HEK293 (cell line): Measurements from ENCODE around the gene SEMA7A.
A peak's percentile ranks its signal among the peaks of the same experiment; 100 is the strongest.

Experiments used
- AEBP2 ChIP-seq: fragments of 450-650 bp; formaldehyde crosslinking; IDR thresholded peaks from 2 replicates; pipeline ENCODE4 v1.5.1; 2016; ENCODE audit warnings: missing biosample characterization, missing genetic modification characterization, borderline replicate concordance
- ATF2 ChIP-seq: fragments of 450-650 bp; formaldehyde crosslinking; IDR thresholded peaks from 2 replicates; pipeline ENCODE4 v1.5.1; 2016; ENCODE audit warnings: missing biosample characterization, missing genetic modification characterization, low read depth
- GLI2 ChIP-seq: fragments of 450-650 bp; formaldehyde crosslinking; IDR thresholded peaks from 2 replicates; pipeline ENCODE4; 2017; ENCODE audit warnings: missing biosample characterization, missing genetic modification characterization, low read depth, borderline replicate concordance
- KLF16 ChIP-seq: fragments of 450-650 bp; formaldehyde crosslinking; IDR thresholded peaks from 2 replicates; pipeline ENCODE4 v1.5.1; 2017; ENCODE audit warnings: missing biosample characterization, missing genetic modification characterization
- KLF7 ChIP-seq: fragments of 450-650 bp; formaldehyde crosslinking; IDR thresholded peaks from 2 replicates; pipeline ENCODE4 v1.5.1; 2016; ENCODE audit warnings: missing biosample characterization, missing genetic modification characterization, borderline replicate concordance
- MEIS1 ChIP-seq: sonication (generic); formaldehyde crosslinking; IDR thresholded peaks from 2 replicates; pipeline ENCODE4 v1.8.1; 2022; ENCODE audit warnings: missing genetic modification reagents, mild to moderate bottlenecking, borderline replicate concordance
- SP3 ChIP-seq: fragments of 450-650 bp; formaldehyde crosslinking; IDR thresholded peaks from 2 replicates; pipeline ENCODE4 v1.5.1; 2016; ENCODE audit warnings: missing biosample characterization, missing genetic modification characterization
- TSHZ1 ChIP-seq: fragments of 450-650 bp; formaldehyde crosslinking; IDR thresholded peaks from 2 replicates; pipeline ENCODE4 v1.5.1; 2016; ENCODE audit warnings: missing biosample characterization, missing genetic modification characterization, borderline replicate concordance
- ZEB2 ChIP-seq: fragments of 450-650 bp; formaldehyde crosslinking; IDR thresholded peaks from 2 replicates; pipeline ENCODE4 v1.5.1; 2016; ENCODE audit warnings: missing biosample characterization, missing genetic modification characterization
- ZNF10 ChIP-seq: fragments of 450-650 bp; formaldehyde crosslinking; IDR thresholded peaks from 2 replicates; pipeline ENCODE4 v1.5.1; 2017; ENCODE audit warnings: missing biosample characterization, missing genetic modification characterization
- ZNF114 ChIP-seq: fragments of 450-650 bp; formaldehyde crosslinking; IDR thresholded peaks from 2 replicates; pipeline ENCODE4 v1.5.0; 2017; ENCODE audit warnings: missing biosample characterization, missing genetic modification characterization
- ZNF121 ChIP-seq: fragments of 450-650 bp; formaldehyde crosslinking; IDR thresholded peaks from 2 replicates; pipeline ENCODE4 v1.5.1; 2016; ENCODE audit warnings: missing biosample characterization, missing genetic modification characterization
- ZNF132 ChIP-seq: fragments of 450-650 bp; formaldehyde crosslinking; IDR thresholded peaks from 2 replicates; pipeline ENCODE4 v1.5.1; 2017; ENCODE audit warnings: missing biosample characterization, missing genetic modification characterization, borderline replicate concordance
- ZNF2 ChIP-seq: fragments of 450-650 bp; formaldehyde crosslinking; IDR thresholded peaks from 2 replicates; pipeline ENCODE4 v1.5.1; 2016; ENCODE audit warnings: missing biosample characterization, missing genetic modification characterization
- ZNF221 ChIP-seq: fragments of 450-650 bp; formaldehyde crosslinking; IDR thresholded peaks from 2 replicates; pipeline ENCODE4 v1.5.1; 2017; ENCODE audit warnings: missing biosample characterization, missing genetic modification characterization, borderline replicate concordance
- ZNF266 ChIP-seq: fragments of 450-650 bp; formaldehyde crosslinking; IDR thresholded peaks from 2 replicates; pipeline ENCODE4 v1.5.1; 2016; ENCODE audit warnings: missing biosample characterization, missing genetic modification characterization, low read depth
- ZNF280C ChIP-seq: fragments of 450-650 bp; formaldehyde crosslinking; IDR thresholded peaks from 2 replicates; pipeline ENCODE4 v1.5.1; 2016; ENCODE audit warnings: missing biosample characterization, missing genetic modification characterization
- ZNF292 ChIP-seq: fragments of 450-650 bp; formaldehyde crosslinking; IDR thresholded peaks from 2 replicates; pipeline ENCODE4 v1.5.1; 2016; ENCODE audit warnings: low read depth, missing biosample characterization, missing genetic modification characterization, borderline replicate concordance
- ZNF37A ChIP-seq: fragments of 450-650 bp; IDR thresholded peaks from 2 replicates; pipeline ENCODE4 v1.5.1; 2018; ENCODE audit warnings: missing biosample characterization, missing genetic modification characterization
- ZNF423 ChIP-seq: fragments of 450-650 bp; formaldehyde crosslinking; IDR thresholded peaks from 2 replicates; pipeline ENCODE4 v1.5.1; 2016; ENCODE audit warnings: missing biosample characterization, missing genetic modification characterization
- ZNF521 ChIP-seq: fragments of 450-650 bp; formaldehyde crosslinking; IDR thresholded peaks from 2 replicates; pipeline ENCODE4 v1.5.1; 2017; ENCODE audit warnings: missing biosample characterization, mild to moderate bottlenecking, missing genetic modification characterization
- ZNF585B ChIP-seq: fragments of 450-650 bp; formaldehyde crosslinking; IDR thresholded peaks from 2 replicates; pipeline ENCODE4 v1.5.1; 2016; ENCODE audit warnings: missing biosample characterization, missing genetic modification characterization
- ZNF600 ChIP-seq: fragments of 450-650 bp; formaldehyde crosslinking; IDR thresholded peaks from 2 replicates; pipeline ENCODE4 v1.5.1; 2016; ENCODE audit warnings: missing biosample characterization, missing genetic modification characterization
- ZNF777 ChIP-seq: fragments of 450-650 bp; formaldehyde crosslinking; IDR thresholded peaks from 2 replicates; pipeline ENCODE4 v1.5.1; 2017; ENCODE audit warnings: missing biosample characterization, missing genetic modification characterization, borderline replicate concordance
- TF ChIP-seq, protein P1 (sequence below): fragments of 450-650 bp; formaldehyde crosslinking; IDR thresholded peaks from 2 replicates; pipeline ENCODE4 v1.5.1; 2016; ENCODE audit warnings: missing biosample characterization, missing genetic modification characterization
- TF ChIP-seq, protein P2 (sequence below): fragments of 450-650 bp; formaldehyde crosslinking; IDR thresholded peaks from 2 replicates; pipeline ENCODE4 v1.5.1; 2016; ENCODE audit warnings: missing biosample characterization, missing genetic modification characterization

SEMA7A gene

GRCh38 chr15:74433592-74434262 lies at the start of gene SEMA7A (continued):
- TF ChIP-seq TSHZ1 (tag by site-specific recombination) (no peak; the same call in 1 of the 2 replicates), ZNF521 (tag by site-specific recombination) (no peak), ZNF292 (tag by site-specific recombination) (no peak), SP3 (peak; percentile 65), ZNF266 (tag by site-specific recombination) (no peak), ZNF2 (tag by site-specific recombination) (peak; percentile 3; the same call in 1 of the 2 replicates), ZNF423 (no peak), ZNF777 (tag by site-specific recombination) (no peak), ZNF221 (tag by site-specific recombination) (no peak), ZNF132 (no peak), ZNF10 (tag by site-specific recombination) (no peak), GLI2 (tag by site-specific recombination) (no peak), ZNF37A (tag by site-specific recombination) (no peak), ZEB2 (peak; percentile 35), ATF2 (tag by site-specific recombination) (no peak), AEBP2 (no peak), ZNF121 (tag by site-specific recombination) (no peak), ZNF114 (tag by site-specific recombination) (no peak), KLF16 (tag by site-specific recombination) (no peak), KLF7 (no peak), ZNF585B (tag by site-specific recombination) (0 out of 2 replicates have a peak, but pooled peaks have one; percentile 8), MEIS1 (CRISPR knock-in tag) (no peak), ZNF280C (tag by site-specific recombination) (no peak), ZNF600 (tag by site-specific recombination) (peak; percentile 99)
- TF ChIP-seq, protein P1, sequence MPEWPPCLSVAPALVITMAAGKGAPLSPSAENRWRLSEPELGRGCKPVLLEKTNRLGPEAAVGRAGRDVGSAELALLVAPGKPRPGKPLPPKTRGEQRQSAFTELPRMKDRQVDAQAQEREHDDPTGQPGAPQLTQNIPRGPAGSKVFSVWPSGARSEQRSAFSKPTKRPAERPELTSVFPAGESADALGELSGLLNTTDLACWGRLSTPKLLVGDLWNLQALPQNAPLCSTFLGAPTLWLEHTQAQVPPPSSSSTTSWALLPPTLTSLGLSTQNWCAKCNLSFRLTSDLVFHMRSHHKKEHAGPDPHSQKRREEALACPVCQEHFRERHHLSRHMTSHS (tag by site-specific recombination) = no peak
- TF ChIP-seq, protein P2, sequence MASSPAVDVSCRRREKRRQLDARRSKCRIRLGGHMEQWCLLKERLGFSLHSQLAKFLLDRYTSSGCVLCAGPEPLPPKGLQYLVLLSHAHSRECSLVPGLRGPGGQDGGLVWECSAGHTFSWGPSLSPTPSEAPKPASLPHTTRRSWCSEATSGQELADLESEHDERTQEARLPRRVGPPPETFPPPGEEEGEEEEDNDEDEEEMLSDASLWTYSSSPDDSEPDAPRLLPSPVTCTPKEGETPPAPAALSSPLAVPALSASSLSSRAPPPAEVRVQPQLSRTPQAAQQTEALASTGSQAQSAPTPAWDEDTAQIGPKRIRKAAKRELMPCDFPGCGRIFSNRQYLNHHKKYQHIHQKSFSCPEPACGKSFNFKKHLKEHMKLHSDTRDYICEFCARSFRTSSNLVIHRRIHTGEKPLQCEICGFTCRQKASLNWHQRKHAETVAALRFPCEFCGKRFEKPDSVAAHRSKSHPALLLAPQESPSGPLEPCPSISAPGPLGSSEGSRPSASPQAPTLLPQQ (tag by site-specific recombination) = 0 out of 2 replicates have a peak, but pooled peaks have one; percentile 44
